LNCAP (cell line): ENCODE data around the gene PDE7B.

ENCODE experiments used
- TF ChIP-seq, protein P1 (sequence below): fragments of 450-650 bp; IDR thresholded peaks from 2 replicates; pipeline ENCODE4 v1.5.1; 2017; ENCODE audit warnings: mild to moderate bottlenecking

Gene PDE7B

GRCh38 chr6:136210398-136211165 lies 359.1 kb downstream of the PDE7B start:
- TF ChIP-seq, protein P1, sequence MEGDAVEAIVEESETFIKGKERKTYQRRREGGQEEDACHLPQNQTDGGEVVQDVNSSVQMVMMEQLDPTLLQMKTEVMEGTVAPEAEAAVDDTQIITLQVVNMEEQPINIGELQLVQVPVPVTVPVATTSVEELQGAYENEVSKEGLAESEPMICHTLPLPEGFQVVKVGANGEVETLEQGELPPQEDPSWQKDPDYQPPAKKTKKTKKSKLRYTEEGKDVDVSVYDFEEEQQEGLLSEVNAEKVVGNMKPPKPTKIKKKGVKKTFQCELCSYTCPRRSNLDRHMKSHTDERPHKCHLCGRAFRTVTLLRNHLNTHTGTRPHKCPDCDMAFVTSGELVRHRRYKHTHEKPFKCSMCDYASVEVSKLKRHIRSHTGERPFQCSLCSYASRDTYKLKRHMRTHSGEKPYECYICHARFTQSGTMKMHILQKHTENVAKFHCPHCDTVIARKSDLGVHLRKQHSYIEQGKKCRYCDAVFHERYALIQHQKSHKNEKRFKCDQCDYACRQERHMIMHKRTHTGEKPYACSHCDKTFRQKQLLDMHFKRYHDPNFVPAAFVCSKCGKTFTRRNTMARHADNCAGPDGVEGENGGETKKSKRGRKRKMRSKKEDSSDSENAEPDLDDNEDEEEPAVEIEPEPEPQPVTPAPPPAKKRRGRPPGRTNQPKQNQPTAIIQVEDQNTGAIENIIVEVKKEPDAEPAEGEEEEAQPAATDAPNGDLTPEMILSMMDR = no peak

- TF ChIP-seq, protein P1 = no peak
Observed at GRCh38 chr6:136212608-136213007, 361.1 kb downstream of the PDE7B start.

DNA sequence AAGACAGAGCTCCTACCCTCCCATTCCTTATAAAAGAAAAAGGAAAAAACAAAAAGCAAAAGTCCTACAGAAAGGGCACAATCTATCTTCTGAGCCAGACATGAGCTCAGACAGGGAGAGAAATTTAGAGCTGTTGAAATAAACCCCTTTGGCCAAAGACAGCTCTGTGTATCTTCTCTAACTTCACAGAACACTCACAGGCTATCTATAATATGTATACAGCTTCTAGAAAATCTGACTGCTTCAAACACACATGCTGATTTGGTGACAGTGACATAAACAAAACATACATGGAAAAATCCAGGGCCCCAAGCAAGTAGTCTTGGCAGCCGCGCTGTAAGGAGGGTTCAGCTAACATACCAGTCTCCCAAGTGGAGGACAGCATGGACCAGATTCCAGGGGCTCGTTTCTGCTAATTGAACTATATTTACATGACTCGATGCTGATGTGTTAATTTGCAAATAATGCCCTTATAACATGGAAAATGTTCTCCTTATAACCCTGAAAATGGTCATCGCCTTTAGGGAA lies 361.6 kb downstream of the PDE7B start:
- TF ChIP-seq, protein P1 = no peak

- TF ChIP-seq, protein P1 = no peak
Observed at GRCh38 chr6:136213853-136214252, 362.4 kb downstream of the PDE7B start.

GRCh38 chr6:136216503-136217401 lies 365.3 kb downstream of the PDE7B start:
- TF ChIP-seq, protein P1 = no peak

DNA sequence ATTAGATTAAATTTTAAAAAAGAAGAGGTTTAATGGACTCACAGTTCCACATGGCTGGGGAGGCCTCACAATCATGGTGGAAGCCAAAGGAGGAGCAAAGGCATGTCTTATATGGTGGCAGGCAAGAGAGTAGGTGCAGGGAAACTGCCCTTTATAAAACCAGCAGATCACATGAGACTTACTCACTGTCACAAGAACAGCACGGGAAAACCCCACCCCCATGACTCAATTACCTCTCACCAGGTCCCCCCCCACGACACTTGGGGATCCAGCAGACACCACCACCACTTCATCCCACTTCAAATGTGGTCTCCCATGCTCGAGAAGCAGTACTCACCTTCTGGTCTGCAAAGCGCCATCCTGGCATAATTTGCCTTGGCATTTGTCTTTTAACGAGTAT lies 374.0 kb downstream of the PDE7B start:
- TF ChIP-seq, protein P1 = no peak

GRCh38 chr6:136226027-136226673 lies 374.6 kb downstream of the PDE7B start:
- TF ChIP-seq, protein P1 = peak; percentile 100
